ENCODE results near the gene TRAM2.
"Not testable (repeated sequence)": the region's sequence is repeated elsewhere in the genome, so short reads cannot be mapped to it uniquely, and the experiment has no call there.

Gene TRAM2

GRCh38 chr6:52483671-52484003, 93.2 kb downstream of the TRAM2 start:
- no peak for DNase-seq (ENCODE audit: low spot score)

DNA sequence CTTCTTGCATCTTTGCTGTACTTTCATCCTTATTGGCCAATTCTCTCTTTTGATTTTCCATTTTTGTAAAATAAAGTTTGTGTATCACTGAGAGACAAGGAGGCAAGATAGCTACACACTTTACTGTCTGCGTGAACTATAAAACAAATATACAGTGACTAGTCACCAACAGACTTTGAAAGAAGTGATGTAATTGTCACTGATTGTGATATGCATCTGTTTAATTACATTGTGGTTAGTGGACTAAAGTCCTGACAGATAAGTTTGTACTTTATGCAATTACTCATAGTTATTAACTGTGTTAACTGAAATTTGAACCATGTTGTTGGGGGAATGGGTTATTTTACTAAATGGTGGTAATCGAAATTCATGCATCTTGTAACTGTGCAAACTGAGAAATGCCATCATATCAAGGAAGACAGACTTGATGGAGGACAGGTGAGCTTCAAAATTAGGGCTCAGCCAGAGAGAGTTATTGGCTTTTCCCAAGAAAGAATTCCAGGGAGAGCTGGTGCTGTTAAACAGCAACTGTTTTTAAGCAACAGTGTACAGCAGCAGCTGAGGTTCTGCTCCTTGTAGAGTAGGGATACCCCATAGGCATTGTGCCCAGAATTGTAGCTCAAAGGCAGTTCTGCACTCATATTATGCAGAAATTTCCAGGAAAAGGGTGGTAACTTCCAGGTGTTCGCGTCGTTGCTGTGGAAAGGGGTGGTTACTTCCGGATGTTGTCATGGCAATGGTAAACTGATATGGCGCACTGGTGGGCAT, 93.8 kb downstream of the TRAM2 start:
- DNase-seq (ENCODE audit: low spot score): no peak

DNA sequence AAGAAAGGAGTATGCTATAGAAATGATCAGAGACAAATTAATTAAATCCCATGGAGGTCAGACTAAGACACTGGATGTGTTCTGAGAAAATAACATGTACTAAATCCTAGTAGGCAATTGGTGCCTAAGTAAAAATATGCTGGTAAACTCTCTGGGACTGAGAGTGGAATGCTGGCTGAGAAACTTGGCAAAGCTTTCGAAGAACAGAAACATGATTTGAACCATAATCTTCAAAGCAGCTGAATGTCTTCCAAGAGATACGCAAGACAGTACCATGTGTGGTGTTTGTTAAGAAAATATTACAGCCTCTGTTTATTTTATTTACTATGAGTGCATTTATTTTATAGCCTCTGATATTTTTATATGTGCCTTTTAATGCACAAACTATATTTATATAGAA, 101.6 kb downstream of the TRAM2 start:
- DNase-seq (ENCODE audit: low spot score): no peak

- no peak for DNase-seq (ENCODE audit: low spot score)
These were observed 102.7 kb downstream of the TRAM2 start for GRCh38 chr6:52474173-52474572.

GRCh38 chr6:52461194-52461593, 115.7 kb downstream of the TRAM2 start:
- DNase-seq (ENCODE audit: low spot score): not testable (repeated sequence)

GRCh38 chr6:52457096-52457495, 119.8 kb downstream of the TRAM2 start:
- DNase-seq (ENCODE audit: low spot score): no peak

GRCh38 chr6:52454556-52454955, 122.3 kb downstream of the TRAM2 start:
- DNase-seq (ENCODE audit: low spot score): no peak
